ENCODE results near the gene ARHGEF4.

Gene ARHGEF4

DNA sequence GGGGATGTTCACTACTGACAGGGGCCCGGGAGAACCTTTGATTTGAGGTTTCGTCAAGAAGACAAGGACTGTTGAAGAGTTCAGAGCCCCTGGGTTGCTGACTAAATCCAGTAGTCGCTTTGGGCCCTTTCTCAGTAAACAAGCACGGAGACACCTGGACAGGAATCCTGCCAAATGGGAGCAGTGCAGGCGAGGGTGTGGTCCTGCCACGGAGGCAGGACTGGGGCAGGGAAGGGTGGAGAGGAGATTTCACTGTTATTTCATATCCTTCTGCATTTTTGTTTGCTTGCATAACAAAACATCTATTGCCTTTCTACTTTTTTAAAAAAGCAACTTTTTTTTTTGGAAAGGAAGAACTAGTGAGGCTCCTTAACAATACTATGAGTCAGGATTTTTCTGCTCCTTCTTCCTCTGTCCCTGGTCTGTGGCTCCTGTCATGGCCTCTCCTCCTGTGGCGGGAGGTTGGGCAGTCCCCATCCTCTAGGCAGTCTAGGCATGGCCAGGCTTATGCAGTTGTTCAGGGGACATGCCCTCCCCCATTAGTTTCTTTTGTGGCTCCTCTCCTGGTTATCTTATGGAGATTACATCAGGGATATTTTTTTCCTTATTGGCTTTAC lies 57.7 kb downstream of the ARHGEF4 start:
- no peaks in the 10 kb centered on the region for H3K27me3 ChIP-seq (ENCODE audit: insufficient read depth, low read depth)
- no peak overlapping the region for H3K27ac ChIP-seq
- no peak overlapping the region for H2AFZ ChIP-seq (ENCODE audit: low read depth)
- H3K9ac ChIP-seq, result no peak overlapping the region
- no peaks in the 10 kb centered on the region for H3K79me2 ChIP-seq (ENCODE audit: insufficient read depth, low read depth)
- H3K4me3 ChIP-seq (IDR thresholded peaks at IDR 0.05; ENCODE audit: insufficient read depth, low read depth, low read length), result no peak overlapping the region
- no peaks in the 10 kb centered on the region for H4K20me1 ChIP-seq (ENCODE audit: insufficient read depth)
- no peaks in the 10 kb centered on the region for H3K36me3 ChIP-seq (ENCODE audit: insufficient read depth)
- no peak overlapping the region for H3K4me2 ChIP-seq
- no peaks in the 10 kb centered on the region for H3K4me1 ChIP-seq (ENCODE audit: low read depth, poor library complexity, severe bottlenecking)
- TF ChIP-seq, protein P1, sequence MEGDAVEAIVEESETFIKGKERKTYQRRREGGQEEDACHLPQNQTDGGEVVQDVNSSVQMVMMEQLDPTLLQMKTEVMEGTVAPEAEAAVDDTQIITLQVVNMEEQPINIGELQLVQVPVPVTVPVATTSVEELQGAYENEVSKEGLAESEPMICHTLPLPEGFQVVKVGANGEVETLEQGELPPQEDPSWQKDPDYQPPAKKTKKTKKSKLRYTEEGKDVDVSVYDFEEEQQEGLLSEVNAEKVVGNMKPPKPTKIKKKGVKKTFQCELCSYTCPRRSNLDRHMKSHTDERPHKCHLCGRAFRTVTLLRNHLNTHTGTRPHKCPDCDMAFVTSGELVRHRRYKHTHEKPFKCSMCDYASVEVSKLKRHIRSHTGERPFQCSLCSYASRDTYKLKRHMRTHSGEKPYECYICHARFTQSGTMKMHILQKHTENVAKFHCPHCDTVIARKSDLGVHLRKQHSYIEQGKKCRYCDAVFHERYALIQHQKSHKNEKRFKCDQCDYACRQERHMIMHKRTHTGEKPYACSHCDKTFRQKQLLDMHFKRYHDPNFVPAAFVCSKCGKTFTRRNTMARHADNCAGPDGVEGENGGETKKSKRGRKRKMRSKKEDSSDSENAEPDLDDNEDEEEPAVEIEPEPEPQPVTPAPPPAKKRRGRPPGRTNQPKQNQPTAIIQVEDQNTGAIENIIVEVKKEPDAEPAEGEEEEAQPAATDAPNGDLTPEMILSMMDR (conservative IDR thresholded peaks at IDR 0.05; ENCODE audit: low read depth, low read length), result no peak

DNA sequence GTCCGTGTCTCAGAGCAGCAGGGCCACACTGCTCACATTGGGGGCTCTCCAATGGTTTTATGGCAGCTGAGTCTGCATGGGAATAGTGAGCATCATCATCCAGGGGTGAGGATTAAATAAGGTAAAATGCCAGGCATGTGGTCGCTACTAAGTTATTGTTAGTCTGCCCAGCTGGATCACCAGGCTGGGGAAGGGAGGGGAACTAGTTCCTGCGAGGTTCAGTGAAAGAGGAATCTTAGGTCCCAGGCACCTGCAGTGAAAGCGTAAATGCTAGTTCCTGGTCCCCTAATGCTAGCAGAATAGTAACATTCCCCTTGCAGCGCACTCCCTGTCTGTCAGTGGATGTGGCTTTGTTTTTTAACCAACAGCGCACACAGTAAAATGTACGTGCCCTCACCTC lies 60.1 kb downstream of the ARHGEF4 start:
- H4K20me1 ChIP-seq (ENCODE audit: insufficient read depth), result no peaks in the 10 kb centered on the region
- no peaks in the 10 kb centered on the region for H3K79me2 ChIP-seq (ENCODE audit: insufficient read depth, low read depth)
- no peak overlapping the region for H3K4me3 ChIP-seq (IDR thresholded peaks at IDR 0.05; ENCODE audit: insufficient read depth, low read depth, low read length)
- H3K27ac ChIP-seq, result no peak overlapping the region
- no peaks in the 10 kb centered on the region for H3K36me3 ChIP-seq (ENCODE audit: insufficient read depth)
- no peak overlapping the region for H3K9ac ChIP-seq
- H3K4me2 ChIP-seq, result no peak overlapping the region
- H2AFZ ChIP-seq (ENCODE audit: low read depth), result no peak overlapping the region
- TF ChIP-seq, protein P1 (conservative IDR thresholded peaks at IDR 0.05; ENCODE audit: low read depth, low read length), result no peak
- H3K27me3 ChIP-seq (ENCODE audit: insufficient read depth, low read depth), result no peaks in the 10 kb centered on the region
- no peaks in the 10 kb centered on the region for H3K4me1 ChIP-seq (ENCODE audit: low read depth, poor library complexity, severe bottlenecking)

DNA sequence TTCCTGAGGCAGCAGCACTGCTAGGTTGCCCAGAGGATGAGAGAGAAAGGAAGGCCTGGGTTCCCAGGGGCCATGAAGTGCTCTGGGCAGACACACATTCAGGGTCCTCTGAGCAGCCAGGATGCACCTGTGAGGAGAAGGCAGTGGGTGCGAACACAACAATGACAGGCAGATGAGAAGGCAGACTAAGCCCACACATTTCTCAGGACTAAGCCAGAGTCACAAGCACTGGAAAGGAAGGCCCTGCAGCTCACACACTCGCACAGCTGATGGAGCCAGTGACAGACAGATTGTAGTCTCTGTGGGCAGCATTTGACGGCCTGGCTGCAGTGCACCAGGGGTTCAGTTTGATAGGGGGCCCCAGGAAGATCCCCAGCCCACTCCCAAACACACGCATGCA lies 61.8 kb downstream of the ARHGEF4 start:
- no peaks in the 10 kb centered on the region for H3K79me2 ChIP-seq (ENCODE audit: insufficient read depth, low read depth)
- H2AFZ ChIP-seq (ENCODE audit: low read depth), result no peak overlapping the region
- H3K27ac ChIP-seq, result no peak overlapping the region
- no peak overlapping the region for H3K9ac ChIP-seq
- no peak overlapping the region for H3K4me2 ChIP-seq
- no peaks in the 10 kb centered on the region for H4K20me1 ChIP-seq (ENCODE audit: insufficient read depth)
- no peaks in the 10 kb centered on the region for H3K4me1 ChIP-seq (ENCODE audit: low read depth, poor library complexity, severe bottlenecking)
- no peak overlapping the region for H3K4me3 ChIP-seq (IDR thresholded peaks at IDR 0.05; ENCODE audit: insufficient read depth, low read depth, low read length)
- no peaks in the 10 kb centered on the region for H3K27me3 ChIP-seq (ENCODE audit: insufficient read depth, low read depth)
- no peaks in the 10 kb centered on the region for H3K36me3 ChIP-seq (ENCODE audit: insufficient read depth)
- TF ChIP-seq, protein P1 (conservative IDR thresholded peaks at IDR 0.05; ENCODE audit: low read depth, low read length), result no peak

DNA sequence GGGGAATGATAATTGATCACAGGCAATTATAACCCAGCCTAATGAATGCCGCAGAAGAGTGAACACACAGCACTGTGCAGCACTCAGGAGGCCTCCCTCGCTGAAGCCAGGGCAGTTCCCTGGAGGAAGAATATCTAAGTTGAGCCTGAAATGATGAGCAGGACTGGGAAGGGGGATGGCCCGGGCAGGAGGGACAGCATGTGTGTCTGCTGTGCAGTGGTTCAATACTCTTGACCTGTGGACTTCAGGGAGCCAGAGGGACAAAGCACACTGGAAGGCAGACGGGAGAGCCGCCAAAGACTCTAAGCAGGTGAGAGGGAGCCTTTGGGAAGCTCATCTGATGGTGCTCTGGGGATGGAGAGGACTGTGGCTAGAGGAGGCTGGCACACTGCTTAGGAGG lies 62.6 kb downstream of the ARHGEF4 start:
- H3K36me3 ChIP-seq (ENCODE audit: insufficient read depth), result no peaks in the 10 kb centered on the region
- H3K27ac ChIP-seq, result no peak overlapping the region
- no peak overlapping the region for H2AFZ ChIP-seq (ENCODE audit: low read depth)
- TF ChIP-seq, protein P1 (conservative IDR thresholded peaks at IDR 0.05; ENCODE audit: low read depth, low read length), result no peak
- H3K27me3 ChIP-seq (ENCODE audit: insufficient read depth, low read depth), result no peaks in the 10 kb centered on the region
- no peak overlapping the region for H3K4me3 ChIP-seq (IDR thresholded peaks at IDR 0.05; ENCODE audit: insufficient read depth, low read depth, low read length)
- no peaks in the 10 kb centered on the region for H4K20me1 ChIP-seq (ENCODE audit: insufficient read depth)
- H3K4me1 ChIP-seq (ENCODE audit: low read depth, poor library complexity, severe bottlenecking), result no peaks in the 10 kb centered on the region
- H3K79me2 ChIP-seq (ENCODE audit: insufficient read depth, low read depth), result no peaks in the 10 kb centered on the region
- H3K9ac ChIP-seq, result no peak overlapping the region
- no peak overlapping the region for H3K4me2 ChIP-seq
